Mesodermal cell (in vitro differentiated cells): ENCODE data around the gene SMIM20.

ENCODE experiments used
- H3K27ac ChIP-seq: 2 replicates; pipeline ENCODE4 v1.7.0; 2013; ENCODE audit warnings: mild to moderate bottlenecking, low read depth, low read length, moderate library complexity; ENCODE audit not compliant: severe bottlenecking
- H3K36me3 ChIP-seq: 2 replicates; pipeline ENCODE4 v1.7.1; 2013; ENCODE audit warnings: mild to moderate bottlenecking, low read length, moderate library complexity; ENCODE audit not compliant: control insufficient read depth, insufficient read depth
- H3K4me1 ChIP-seq: one replicate; pipeline ENCODE4 v1.7.1; 2013; ENCODE audit warnings: mild to moderate bottlenecking, low read length; ENCODE audit not compliant: insufficient read depth, control insufficient read depth, poor library complexity, severe bottlenecking
- H3K4me3 ChIP-seq: 2 replicates; pipeline ENCODE4 v1.7.0; 2013; ENCODE audit warnings: low read length, control low read depth, mild to moderate bottlenecking; ENCODE audit not compliant: insufficient read depth, poor library complexity, severe bottlenecking; ENCODE audit errors: extremely low read depth
- H3K9me3 ChIP-seq: 2 replicates; pipeline ENCODE4 v1.7.1; 2013; ENCODE audit warnings: mild to moderate bottlenecking, low read length, moderate library complexity; ENCODE audit not compliant: control insufficient read depth
- WGBS, 2 experiments: methylation state at CpG; one replicate each; pipeline ENCODE4 v1.1.5; 2013; ENCODE audit warnings: missing lambda C conversion rate in 2 of 2; ENCODE audit not compliant: insufficient coverage in 2 of 2; 5-methylcytosine and 5-hydroxymethylcytosine counted together

Gene SMIM20

DNA sequence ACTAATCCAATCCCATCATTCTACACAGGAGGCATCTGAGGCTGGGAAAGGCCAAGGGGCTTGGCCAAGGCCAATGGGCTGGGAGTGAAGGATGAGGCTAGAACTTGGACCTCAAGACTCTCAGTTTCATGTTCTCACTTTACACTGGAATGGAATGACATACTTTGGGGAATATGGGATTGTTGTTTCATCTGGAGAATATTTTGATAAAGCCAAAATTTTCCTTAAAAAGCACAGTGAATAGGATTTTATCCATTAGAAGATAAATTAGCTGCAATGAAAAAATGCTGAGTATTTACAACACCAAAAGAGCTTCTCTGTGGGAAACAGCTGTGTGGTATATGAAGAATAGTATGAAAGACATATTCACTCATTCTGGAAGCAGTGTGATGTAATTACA lies 29.3 kb downstream of the SMIM20 start:
- Histone ChIP-seq H3K4me1 (no peaks in the 10 kb centered on the region), H3K9me3 (no peaks in the 10 kb centered on the region), H3K27ac (no peak overlapping the region)

GRCh38 chr4:25943805-25944204 lies 29.8 kb downstream of the SMIM20 start:
- Histone ChIP-seq H3K27ac (no peak overlapping the region), H3K4me3 (no peak overlapping the region), H3K4me1 (no peaks in the 10 kb centered on the region), H3K9me3 (no peaks in the 10 kb centered on the region), H3K36me3 (no peaks in the 10 kb centered on the region)

More for the DNA sequence above, 29.3 kb downstream of the SMIM20 start:
- Histone ChIP-seq H3K36me3 (no peaks in the 10 kb centered on the region), H3K4me3 (no peak overlapping the region)

DNA sequence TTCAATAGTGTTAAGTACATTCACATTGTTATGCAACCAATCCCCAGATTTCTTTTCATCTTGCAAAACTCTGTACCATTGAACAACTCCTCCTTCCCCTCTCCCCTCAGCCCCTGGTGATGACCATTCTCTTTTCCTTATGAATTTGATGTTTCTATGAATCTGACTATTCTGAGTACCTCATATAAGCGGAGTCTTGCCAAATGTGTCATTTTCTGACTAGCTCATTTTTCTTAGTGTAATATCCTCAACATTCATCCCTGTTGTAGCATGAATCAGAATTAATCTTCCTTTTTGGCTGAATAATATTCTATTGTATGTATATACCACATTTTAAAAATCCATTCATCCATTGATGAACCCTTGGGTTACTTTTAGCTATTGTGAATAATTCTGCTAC lies 34.0 kb downstream of the SMIM20 start:
- H3K27ac ChIP-seq = no peak overlapping the region
- no peaks in the 10 kb centered on the region for H3K9me3 ChIP-seq
- H3K4me1 ChIP-seq = no peaks in the 10 kb centered on the region
- WGBS, 2 experiments = 100% methylated on average over 1 of the region's 1 CpG; no CpG with 5 or more reads in 1 of the 2 experiments
- H3K4me3 ChIP-seq = no peak overlapping the region
- H3K36me3 ChIP-seq = no peaks in the 10 kb centered on the region

- Histone ChIP-seq H3K4me3 (no peak overlapping the region), H3K36me3 (no peaks in the 10 kb centered on the region), H3K9me3 (no peaks in the 10 kb centered on the region), H3K4me1 (no peaks in the 10 kb centered on the region), H3K27ac (no peak overlapping the region)
- 0 to 34% methylated on average over 1 to 2 of the region's 6 CpGs for WGBS, 2 experiments
Measured at GRCh38 chr4:25949173-25949748, 35.2 kb downstream of the SMIM20 start.

- no peaks in the 10 kb centered on the region for H3K4me1 ChIP-seq
- no peaks in the 10 kb centered on the region for H3K9me3 ChIP-seq
- no peak overlapping the region for H3K27ac ChIP-seq
- H3K4me3 ChIP-seq = no peak overlapping the region
- 85 to 94% methylated on average over 6 to 8 of the region's 8 CpGs for WGBS, 2 experiments
- H3K36me3 ChIP-seq = no peaks in the 10 kb centered on the region
Measured at GRCh38 chr4:25949994-25950393, 36.0 kb downstream of the SMIM20 start.

GRCh38 chr4:25950461-25951389 lies 36.7 kb downstream of the SMIM20 start:
- 76 to 80% methylated on average over 7 to 8 of the region's 10 CpGs for WGBS, 2 experiments
- H3K9me3 ChIP-seq = no peaks in the 10 kb centered on the region
- H3K4me3 ChIP-seq = no peak overlapping the region
- no peak overlapping the region for H3K27ac ChIP-seq
- no peaks in the 10 kb centered on the region for H3K36me3 ChIP-seq
- no peaks in the 10 kb centered on the region for H3K4me1 ChIP-seq

GRCh38 chr4:25951390-25951952 lies 37.5 kb downstream of the SMIM20 start:
- 63% methylated on average over 4 of the region's 6 CpGs; no CpG with 5 or more reads in 1 of the 2 experiments for WGBS, 2 experiments
- no peaks in the 10 kb centered on the region for H3K4me1 ChIP-seq
- H3K27ac ChIP-seq = no peak overlapping the region
- no peaks in the 10 kb centered on the region for H3K36me3 ChIP-seq
- H3K9me3 ChIP-seq = no peaks in the 10 kb centered on the region
- H3K4me3 ChIP-seq = no peak overlapping the region

GRCh38 chr4:25953740-25954139 lies 39.7 kb downstream of the SMIM20 start:
- no peak overlapping the region for H3K4me3 ChIP-seq
- 46 to 48% methylated on average over 5 of the region's 5 CpGs for WGBS, 2 experiments
- no peaks in the 10 kb centered on the region for H3K36me3 ChIP-seq
- no peaks in the 10 kb centered on the region for H3K9me3 ChIP-seq
- H3K4me1 ChIP-seq = no peaks in the 10 kb centered on the region
- no peak overlapping the region for H3K27ac ChIP-seq

DNA sequence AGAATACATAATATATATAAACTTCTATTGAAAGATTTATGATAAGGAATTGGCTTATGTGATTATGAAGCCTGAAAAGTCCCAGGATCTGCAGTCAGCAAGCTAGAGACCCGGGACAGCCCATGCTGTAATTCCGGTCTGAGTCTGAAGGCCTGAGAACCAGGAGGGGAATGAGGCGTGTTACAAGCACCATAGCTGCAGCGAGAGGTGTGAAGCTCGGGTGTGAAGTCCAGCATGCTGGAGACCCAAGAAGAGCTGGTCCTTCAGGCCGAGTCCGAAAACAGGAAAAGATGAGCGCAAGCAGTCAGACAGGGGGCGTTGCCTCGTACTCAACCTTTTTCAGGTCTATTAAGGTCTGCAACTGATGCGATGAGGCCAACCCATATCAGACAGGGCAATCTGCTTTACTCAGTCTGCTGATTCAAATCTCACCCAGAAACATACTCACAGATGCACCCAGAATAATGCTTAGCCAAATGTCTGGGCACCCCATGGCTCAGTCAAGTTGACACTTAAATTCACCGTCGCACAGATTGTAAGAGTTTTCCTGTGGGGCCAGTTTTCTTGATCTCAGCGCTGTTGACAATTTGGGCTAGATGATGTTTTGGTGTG lies 40.4 kb downstream of the SMIM20 start:
- H3K9me3 ChIP-seq = no peaks in the 10 kb centered on the region
- WGBS, 2 experiments = 71 to 74% methylated on average over 13 of the region's 14 CpGs
- no peaks in the 10 kb centered on the region for H3K4me1 ChIP-seq
- no peak overlapping the region for H3K27ac ChIP-seq
- no peak overlapping the region for H3K4me3 ChIP-seq
- no peaks in the 10 kb centered on the region for H3K36me3 ChIP-seq

DNA sequence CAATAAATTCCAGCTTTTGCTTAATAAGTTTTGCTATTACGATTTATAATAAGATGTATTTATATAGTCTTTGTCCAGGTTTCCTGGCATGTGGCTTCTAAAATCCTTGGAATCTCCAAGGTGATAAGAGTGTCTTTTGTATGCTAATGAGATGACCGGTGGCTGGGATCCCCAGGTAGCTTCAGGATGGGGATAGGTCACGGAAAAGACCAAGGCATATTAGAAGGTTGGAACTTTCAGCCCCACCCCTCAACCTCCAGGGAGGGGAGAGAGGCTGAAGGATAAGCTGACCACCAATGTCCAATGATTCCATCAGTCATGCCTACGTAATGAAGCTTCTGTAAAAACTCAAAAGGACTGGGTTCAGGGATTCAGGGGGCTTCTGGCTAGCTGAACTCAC lies 41.7 kb downstream of the SMIM20 start:
- WGBS, 2 experiments = 0 to 20% methylated on average over 1 to 3 of the region's 4 CpGs
- H3K27ac ChIP-seq = no peak overlapping the region
- no peaks in the 10 kb centered on the region for H3K36me3 ChIP-seq
- H3K4me1 ChIP-seq = no peaks in the 10 kb centered on the region
- H3K9me3 ChIP-seq = no peaks in the 10 kb centered on the region
- no peak overlapping the region for H3K4me3 ChIP-seq
